ENCODE data around the gene DOCK10.

GRCh38 chr2:224731665-224732064 is 310.6 kb downstream of the DOCK10 start:
- TF ChIP-seq, protein P1, sequence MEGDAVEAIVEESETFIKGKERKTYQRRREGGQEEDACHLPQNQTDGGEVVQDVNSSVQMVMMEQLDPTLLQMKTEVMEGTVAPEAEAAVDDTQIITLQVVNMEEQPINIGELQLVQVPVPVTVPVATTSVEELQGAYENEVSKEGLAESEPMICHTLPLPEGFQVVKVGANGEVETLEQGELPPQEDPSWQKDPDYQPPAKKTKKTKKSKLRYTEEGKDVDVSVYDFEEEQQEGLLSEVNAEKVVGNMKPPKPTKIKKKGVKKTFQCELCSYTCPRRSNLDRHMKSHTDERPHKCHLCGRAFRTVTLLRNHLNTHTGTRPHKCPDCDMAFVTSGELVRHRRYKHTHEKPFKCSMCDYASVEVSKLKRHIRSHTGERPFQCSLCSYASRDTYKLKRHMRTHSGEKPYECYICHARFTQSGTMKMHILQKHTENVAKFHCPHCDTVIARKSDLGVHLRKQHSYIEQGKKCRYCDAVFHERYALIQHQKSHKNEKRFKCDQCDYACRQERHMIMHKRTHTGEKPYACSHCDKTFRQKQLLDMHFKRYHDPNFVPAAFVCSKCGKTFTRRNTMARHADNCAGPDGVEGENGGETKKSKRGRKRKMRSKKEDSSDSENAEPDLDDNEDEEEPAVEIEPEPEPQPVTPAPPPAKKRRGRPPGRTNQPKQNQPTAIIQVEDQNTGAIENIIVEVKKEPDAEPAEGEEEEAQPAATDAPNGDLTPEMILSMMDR (IDR thresholded peaks at IDR 0.05 in 2 of 3, conservative IDR thresholded peaks at IDR 0.05 in 1 of 3; ENCODE audit: control insufficient read depth in 2 of 3, extremely low read depth in 1 of 3, insufficient read depth in 1 of 3, low read depth in 3 of 3, low read length in 3 of 3) = no peak
- TF ChIP-seq ATF2 (IDR thresholded peaks at IDR 0.05; ENCODE audit: low read length) (no peak), NBN (IDR thresholded peaks at IDR 0.05) (no peak), YY1 (IDR thresholded peaks at IDR 0.05; ENCODE audit: low read depth, low read length) (no peak), EP300 (IDR thresholded peaks at IDR 0.05; ENCODE audit: borderline replicate concordance in 1 of 2, control insufficient read depth in 1 of 2, low read depth in 2 of 2, low read length in 2 of 2) (no peak), SUZ12 (IDR thresholded peaks at IDR 0.05; ENCODE audit: unreplicated experiment) (no peak), MXI1 (IDR thresholded peaks at IDR 0.05; ENCODE audit: low read depth, low read length) (no peak), SMC3 (IDR thresholded peaks at IDR 0.05; ENCODE audit: borderline replicate concordance, low read length) (no peak)
- TF ChIP-seq, protein P2, sequence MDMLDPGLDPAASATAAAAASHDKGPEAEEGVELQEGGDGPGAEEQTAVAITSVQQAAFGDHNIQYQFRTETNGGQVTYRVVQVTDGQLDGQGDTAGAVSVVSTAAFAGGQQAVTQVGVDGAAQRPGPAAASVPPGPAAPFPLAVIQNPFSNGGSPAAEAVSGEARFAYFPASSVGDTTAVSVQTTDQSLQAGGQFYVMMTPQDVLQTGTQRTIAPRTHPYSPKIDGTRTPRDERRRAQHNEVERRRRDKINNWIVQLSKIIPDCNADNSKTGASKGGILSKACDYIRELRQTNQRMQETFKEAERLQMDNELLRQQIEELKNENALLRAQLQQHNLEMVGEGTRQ (IDR thresholded peaks at IDR 0.05; ENCODE audit: borderline replicate concordance, low read depth, low read length) = no peak
